ENCODE data around the gene HACL1. TPM values are rescaled to one million over a fixed set of nuclear protein-coding genes. Genes with fewer than 3 reads are reported as not detected.

HACL1 gene
- total and polyA plus RNA-seq, 2 experiments from 2014 or later, result 11.0 to 11.2 TPM

DNA sequence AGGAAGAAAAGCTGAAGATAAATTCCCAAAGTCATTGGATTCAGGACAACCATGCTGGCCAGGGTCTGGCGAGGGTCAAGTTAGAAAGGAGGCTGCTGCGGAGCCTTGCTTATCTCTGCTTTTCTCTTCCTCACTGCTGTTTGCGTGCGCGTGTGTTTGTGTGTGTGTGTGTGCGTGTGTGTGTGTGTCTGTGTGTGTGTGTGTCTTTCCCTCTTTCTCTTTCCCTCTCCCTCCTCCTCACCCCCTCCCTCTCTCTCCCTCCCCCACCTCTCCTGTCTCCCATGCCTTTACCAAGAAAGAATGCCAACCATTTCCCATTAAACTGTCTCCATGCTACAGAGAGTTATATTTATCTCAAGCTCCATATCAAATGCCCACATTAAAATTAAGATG, 79.8 kb downstream of the HACL1 start, which contains the start of gene COLQ:
Gene COLQ (minus strand): TSS at position 134 of the 393 bp plus-strand sequence. CDS start 81 bp downstream, at position 53.
- Histone ChIP-seq H3K27ac (peak within 1 kb of the TSS; percentile 89), H3K4me3 (peak within 1 kb of the TSS; percentile 5), H3K9me3 (ENCODE audit: low read depth) (no peaks in the 10 kb centered on the region), H3K36me3 (no peaks in the 10 kb centered on the region), H3K4me1 (ENCODE audit: low read depth) (peaks cover 32% of the 10 kb centered on the region), H3K27me3 (no peaks in the 10 kb centered on the region)
- DNase-seq (ENCODE audit: low read depth in 1 of 2, low spot score in 1 of 2), result peak; percentile 24 to 46
- TF ChIP-seq CTCF (IDR thresholded peaks at IDR 0.05; ENCODE audit: low read depth, low read length), result no peak

GRCh38 chr3:15520804-15521572, 80.4 kb downstream of the HACL1 start:
- Histone ChIP-seq H3K27ac (peak overlapping the region; percentile 89), H3K27me3 (no peaks in the 10 kb centered on the region), H3K4me3 (peak overlapping the region; percentile 5), H3K4me1 (ENCODE audit: low read depth) (peaks cover 30% of the 10 kb centered on the region), H3K9me3 (ENCODE audit: low read depth) (no peaks in the 10 kb centered on the region), H3K36me3 (no peaks in the 10 kb centered on the region)
- TF ChIP-seq CTCF (IDR thresholded peaks at IDR 0.05; ENCODE audit: low read depth, low read length), result no peak
- no peak for DNase-seq (ENCODE audit: low read depth in 1 of 2, low spot score in 1 of 2)

DNA sequence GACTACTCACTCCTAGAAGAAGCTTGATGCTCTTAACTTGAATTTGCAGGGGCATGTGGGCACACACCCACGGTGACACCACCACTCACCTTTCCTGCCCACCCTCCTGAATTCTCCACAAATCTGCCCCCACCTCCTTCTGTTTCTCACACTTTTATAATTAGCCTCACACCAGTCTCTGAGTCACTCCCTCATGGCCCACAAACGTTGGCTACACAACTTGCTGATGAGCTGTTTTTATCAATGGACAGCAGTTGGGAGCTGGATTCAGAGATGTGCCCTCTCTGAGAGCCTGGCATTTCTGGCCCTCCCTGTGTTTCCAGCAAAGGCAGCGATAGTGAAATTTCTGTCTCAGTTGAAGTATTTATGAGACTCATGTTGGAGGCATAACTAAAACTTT, 81.2 kb downstream of the HACL1 start:
- Histone ChIP-seq H3K4me3 (no peak overlapping the region), H3K4me1 (ENCODE audit: low read depth) (peaks cover 30% of the 10 kb centered on the region), H3K9me3 (ENCODE audit: low read depth) (no peaks in the 10 kb centered on the region), H3K27me3 (no peaks in the 10 kb centered on the region), H3K36me3 (no peaks in the 10 kb centered on the region), H3K27ac (peak overlapping the region; percentile 89)
- DNase-seq (ENCODE audit: low read depth in 1 of 2, low spot score in 1 of 2), result no peak
- TF ChIP-seq CTCF (IDR thresholded peaks at IDR 0.05; ENCODE audit: low read depth, low read length), result no peak

DNA sequence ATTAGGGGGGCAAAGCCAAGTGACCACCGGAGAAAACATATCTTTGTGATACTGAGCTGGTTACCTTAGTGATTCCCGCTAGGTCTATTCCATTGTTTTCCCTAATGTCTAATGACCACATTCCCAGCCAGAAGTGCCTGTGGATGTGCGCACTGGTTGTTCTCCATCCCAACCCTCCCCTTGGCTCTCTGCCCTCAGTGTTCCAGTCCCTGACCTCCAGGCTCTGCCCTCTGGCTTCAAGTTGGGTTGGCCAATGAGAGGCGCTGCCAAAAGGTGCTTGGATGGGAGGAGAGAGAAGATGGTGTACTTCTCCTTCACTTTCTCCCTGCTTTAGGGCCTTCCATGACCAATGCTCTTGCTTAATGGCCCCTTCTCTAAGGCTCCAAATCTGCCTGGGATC, 82.3 kb downstream of the HACL1 start:
- Histone ChIP-seq H3K27ac (no peak overlapping the region), H3K4me3 (no peak overlapping the region), H3K36me3 (no peaks in the 10 kb centered on the region), H3K9me3 (ENCODE audit: low read depth) (no peaks in the 10 kb centered on the region), H3K27me3 (no peaks in the 10 kb centered on the region), H3K4me1 (ENCODE audit: low read depth) (peaks cover 26% of the 10 kb centered on the region)
- no peak for TF ChIP-seq CTCF (IDR thresholded peaks at IDR 0.05; ENCODE audit: low read depth, low read length)
- no peak for DNase-seq (ENCODE audit: low read depth in 1 of 2, low spot score in 1 of 2)

GRCh38 chr3:15514663-15515340, 86.6 kb downstream of the HACL1 start:
- DNase-seq (ENCODE audit: low read depth in 1 of 2, low spot score in 1 of 2), result no peak
- no peaks in the 10 kb centered on the region for H3K36me3 ChIP-seq
- no peak for TF ChIP-seq CTCF (IDR thresholded peaks at IDR 0.05; ENCODE audit: low read depth, low read length)
- H3K27me3 ChIP-seq, result no peaks in the 10 kb centered on the region
- H3K9me3 ChIP-seq (ENCODE audit: low read depth), result no peaks in the 10 kb centered on the region
- no peak overlapping the region for H3K4me3 ChIP-seq
- H3K4me1 ChIP-seq (ENCODE audit: low read depth), result peaks cover 14% of the 10 kb centered on the region
- no peak overlapping the region for H3K27ac ChIP-seq

Measured in cardiac muscle cell (in vitro differentiated cells and primary cell).